ENCODE results near the gene TBC1D16. TPM values are rescaled to one million over a fixed set of nuclear protein-coding genes. Genes with fewer than 3 reads are reported as not detected.
A peak's percentile ranks its signal among the peaks of the same experiment; 100 is the strongest.

The TBC1D16 gene
- total and polyA plus RNA-seq, 8 donors, result 17.3 to 49.1 (median 31.3) TPM

DNA sequence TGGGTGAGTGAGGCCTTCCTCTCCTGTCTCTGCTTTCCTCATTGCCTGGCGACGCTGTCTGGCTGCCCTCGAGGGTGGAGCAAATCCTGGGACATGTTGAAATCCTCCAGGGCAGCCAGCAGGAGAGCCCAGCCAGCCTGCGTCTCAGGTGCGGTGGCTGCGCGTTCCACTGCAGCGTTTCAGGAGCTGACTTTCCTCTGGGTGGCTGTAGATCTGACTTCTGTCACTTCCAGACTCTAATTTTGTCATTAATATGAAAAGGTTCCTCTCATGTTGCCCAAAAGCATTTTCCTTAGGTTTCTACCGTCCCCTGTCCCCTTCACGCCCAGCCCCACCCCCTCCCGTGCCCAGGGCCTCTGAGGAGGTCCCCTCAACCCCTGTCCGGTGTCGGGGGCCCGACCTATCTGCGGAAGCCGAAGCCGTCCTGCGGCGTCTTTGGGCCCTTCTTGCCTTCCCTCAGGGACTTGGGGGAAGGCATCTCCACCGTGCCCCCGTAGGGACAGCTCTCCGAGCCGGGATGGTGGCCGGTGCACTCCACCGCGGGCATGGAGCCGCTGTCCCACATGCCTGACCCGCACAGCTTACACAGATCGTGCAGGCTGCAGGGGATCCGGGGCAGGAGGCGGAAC lies 95.1 kb downstream of the TBC1D16 start:
- no peak for ATAC-seq
- intact Hi-C loops (cut with DNase I), result no loop called here
- Histone ChIP-seq H3K9me3 (no peaks in the 10 kb centered on the region), H3K36me3 (peaks cover 0 to 56% of the 10 kb centered on the region in 2 donors), H3K27ac (no peak overlapping the region), H3K4me3 (no peak overlapping the region), H3K27me3 (no peaks in the 10 kb centered on the region), H3K4me1 (peaks cover 0 to 15% of the 10 kb centered on the region in 2 donors)
- DNase-seq, result peak in 1 of 4 donors; percentile 47
- TF ChIP-seq, protein P1, sequence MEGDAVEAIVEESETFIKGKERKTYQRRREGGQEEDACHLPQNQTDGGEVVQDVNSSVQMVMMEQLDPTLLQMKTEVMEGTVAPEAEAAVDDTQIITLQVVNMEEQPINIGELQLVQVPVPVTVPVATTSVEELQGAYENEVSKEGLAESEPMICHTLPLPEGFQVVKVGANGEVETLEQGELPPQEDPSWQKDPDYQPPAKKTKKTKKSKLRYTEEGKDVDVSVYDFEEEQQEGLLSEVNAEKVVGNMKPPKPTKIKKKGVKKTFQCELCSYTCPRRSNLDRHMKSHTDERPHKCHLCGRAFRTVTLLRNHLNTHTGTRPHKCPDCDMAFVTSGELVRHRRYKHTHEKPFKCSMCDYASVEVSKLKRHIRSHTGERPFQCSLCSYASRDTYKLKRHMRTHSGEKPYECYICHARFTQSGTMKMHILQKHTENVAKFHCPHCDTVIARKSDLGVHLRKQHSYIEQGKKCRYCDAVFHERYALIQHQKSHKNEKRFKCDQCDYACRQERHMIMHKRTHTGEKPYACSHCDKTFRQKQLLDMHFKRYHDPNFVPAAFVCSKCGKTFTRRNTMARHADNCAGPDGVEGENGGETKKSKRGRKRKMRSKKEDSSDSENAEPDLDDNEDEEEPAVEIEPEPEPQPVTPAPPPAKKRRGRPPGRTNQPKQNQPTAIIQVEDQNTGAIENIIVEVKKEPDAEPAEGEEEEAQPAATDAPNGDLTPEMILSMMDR (IDR thresholded peaks at IDR 0.05), result no peak

DNA sequence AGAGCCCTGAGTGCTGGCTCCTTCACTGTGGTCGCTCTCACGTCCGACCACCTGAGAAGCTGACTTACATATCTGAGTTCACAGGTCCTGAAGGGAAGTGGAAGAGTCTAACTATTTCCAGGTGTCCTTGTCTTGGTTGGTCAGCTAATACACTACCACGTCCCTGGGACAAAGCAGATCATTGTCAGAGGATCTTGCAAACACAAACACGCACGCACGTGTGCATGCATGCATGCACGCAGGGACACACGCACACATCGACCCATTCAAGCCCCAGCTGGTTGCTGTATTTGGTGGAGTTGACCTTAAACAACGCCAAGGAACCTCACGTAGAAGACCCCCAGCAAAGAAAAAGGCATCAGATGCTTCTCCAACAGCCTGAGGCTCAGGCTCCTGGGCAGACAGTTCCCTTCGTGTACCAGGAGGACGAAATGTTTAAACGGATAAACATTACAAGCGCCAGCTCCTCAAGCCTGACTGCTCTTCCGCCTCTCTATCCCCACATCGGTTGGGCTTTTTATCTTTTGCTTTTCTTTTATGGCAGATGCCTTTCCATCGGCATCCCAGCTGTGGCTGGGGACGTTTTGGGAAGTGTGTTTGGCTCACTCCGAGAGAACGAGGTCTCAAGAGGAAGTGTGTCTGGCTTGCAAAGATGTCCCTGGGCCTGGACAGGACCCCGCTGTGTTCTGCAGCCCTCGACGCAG lies 95.8 kb downstream of the TBC1D16 start:
- TF ChIP-seq, protein P1 (IDR thresholded peaks at IDR 0.05), result no peak
- ATAC-seq (no peak), DNase-seq (peak in 1 of 4 donors; percentile 17)
- Histone ChIP-seq H3K9me3 (no peaks in the 10 kb centered on the region), H3K36me3 (peaks cover 0 to 50% of the 10 kb centered on the region in 2 donors), H3K4me1 (peaks cover 0 to 15% of the 10 kb centered on the region in 2 donors), H3K27me3 (no peaks in the 10 kb centered on the region), H3K4me3 (no peak overlapping the region), H3K27ac (no peak overlapping the region)
- intact Hi-C loops (cut with DNase I), result no loop called here

DNA sequence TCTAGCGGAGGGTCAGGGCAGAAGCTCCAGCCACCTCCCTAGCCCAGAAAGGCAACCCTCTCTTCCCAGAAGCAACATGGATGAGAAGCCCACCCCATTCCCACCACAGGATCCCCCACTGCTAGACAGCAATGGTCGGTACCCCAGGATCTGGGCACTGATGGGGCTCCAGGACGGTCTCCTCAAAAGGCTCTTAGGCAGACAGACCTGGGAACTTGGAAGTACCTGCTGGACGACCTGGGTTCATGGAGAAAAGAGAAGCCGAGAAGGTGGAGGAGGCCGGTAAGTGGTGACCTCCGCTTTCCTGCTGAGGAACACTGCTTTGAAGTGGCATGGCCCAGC lies 96.6 kb downstream of the TBC1D16 start:
- TF ChIP-seq, protein P1 (IDR thresholded peaks at IDR 0.05), result no peak
- Histone ChIP-seq H3K4me1 (peaks cover 0 to 20% of the 10 kb centered on the region in 2 donors), H3K27me3 (no peaks in the 10 kb centered on the region), H3K4me3 (no peak overlapping the region), H3K9me3 (no peaks in the 10 kb centered on the region), H3K36me3 (peaks cover 0 to 41% of the 10 kb centered on the region in 2 donors), H3K27ac (no peak overlapping the region)
- ATAC-seq, result no peak
- DNase-seq, result peak in 1 of 4 donors; percentile 12
- intact Hi-C loops (cut with DNase I), result no loop called here

DNA sequence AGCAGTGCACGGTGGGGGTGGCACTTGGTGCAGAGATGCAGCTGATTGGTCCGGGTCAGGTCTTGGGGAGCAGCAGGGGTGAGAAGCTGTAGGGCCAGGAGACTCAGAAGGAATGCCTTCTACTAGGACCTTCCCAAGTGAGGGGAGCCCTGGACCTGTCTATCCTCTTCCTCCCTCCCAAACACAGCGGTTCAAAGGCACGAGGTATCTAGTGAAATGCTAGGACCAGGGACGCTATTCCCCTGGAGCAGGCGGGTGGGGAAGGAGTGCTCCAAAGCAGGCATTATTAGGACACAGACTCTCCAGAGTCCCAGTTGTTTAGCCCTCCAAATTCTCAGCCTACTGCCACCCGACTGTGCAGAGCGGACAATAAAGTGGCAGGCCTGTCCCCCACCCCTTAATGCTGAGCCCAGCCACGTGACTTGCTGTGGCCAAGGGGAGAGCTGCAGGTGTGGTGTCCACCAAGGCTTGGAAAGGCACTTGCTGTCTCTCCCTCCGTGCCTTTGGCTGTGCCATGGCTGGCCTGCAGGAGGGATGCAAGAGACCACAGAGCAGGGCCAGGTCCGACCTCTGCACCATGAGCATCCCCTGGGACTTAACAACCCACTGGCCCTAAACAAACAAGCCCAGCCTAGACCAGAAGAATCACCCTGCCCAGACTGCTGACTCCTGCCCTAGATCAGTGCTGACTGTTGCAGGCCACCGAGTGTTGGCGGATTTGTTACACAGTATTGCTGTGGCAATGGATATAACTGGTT lies 97.2 kb downstream of the TBC1D16 start:
- Histone ChIP-seq H3K36me3 (peaks cover 0 to 36% of the 10 kb centered on the region in 2 donors), H3K27me3 (no peaks in the 10 kb centered on the region), H3K4me1 (peaks cover 5 to 25% of the 10 kb centered on the region in 2 donors), H3K4me3 (no peak overlapping the region), H3K9me3 (no peaks in the 10 kb centered on the region), H3K27ac (no peak overlapping the region)
- intact Hi-C loops (cut with DNase I), result no loop called here
- ATAC-seq (no peak), DNase-seq (peak in 1 of 4 donors; percentile 51)
- TF ChIP-seq, protein P1 (IDR thresholded peaks at IDR 0.05), result no peak
